Measurements from ENCODE around the gene HSPA14.

DNA sequence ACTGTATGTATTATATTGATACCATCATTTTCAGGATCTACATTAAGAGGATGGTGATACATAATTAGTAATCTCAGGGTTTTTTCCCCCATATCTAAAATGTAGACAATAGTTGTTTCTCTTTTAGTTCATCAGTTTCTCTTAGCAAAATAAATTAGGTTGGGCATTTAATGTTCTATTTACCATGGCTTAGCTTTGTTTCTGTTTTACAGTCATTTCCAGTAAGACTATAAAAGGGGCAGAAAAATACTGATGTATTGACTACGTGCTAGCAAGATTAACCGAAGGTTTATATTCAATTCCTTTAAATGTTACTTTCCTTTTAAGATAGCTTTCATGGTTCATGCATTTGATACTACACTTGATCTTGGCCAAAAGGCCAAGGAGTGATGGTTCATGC, 66.8 kb downstream of the HSPA14 start:
- TF ChIP-seq, protein P1, sequence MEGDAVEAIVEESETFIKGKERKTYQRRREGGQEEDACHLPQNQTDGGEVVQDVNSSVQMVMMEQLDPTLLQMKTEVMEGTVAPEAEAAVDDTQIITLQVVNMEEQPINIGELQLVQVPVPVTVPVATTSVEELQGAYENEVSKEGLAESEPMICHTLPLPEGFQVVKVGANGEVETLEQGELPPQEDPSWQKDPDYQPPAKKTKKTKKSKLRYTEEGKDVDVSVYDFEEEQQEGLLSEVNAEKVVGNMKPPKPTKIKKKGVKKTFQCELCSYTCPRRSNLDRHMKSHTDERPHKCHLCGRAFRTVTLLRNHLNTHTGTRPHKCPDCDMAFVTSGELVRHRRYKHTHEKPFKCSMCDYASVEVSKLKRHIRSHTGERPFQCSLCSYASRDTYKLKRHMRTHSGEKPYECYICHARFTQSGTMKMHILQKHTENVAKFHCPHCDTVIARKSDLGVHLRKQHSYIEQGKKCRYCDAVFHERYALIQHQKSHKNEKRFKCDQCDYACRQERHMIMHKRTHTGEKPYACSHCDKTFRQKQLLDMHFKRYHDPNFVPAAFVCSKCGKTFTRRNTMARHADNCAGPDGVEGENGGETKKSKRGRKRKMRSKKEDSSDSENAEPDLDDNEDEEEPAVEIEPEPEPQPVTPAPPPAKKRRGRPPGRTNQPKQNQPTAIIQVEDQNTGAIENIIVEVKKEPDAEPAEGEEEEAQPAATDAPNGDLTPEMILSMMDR (IDR thresholded peaks at IDR 0.05), result no peak
- TF ChIP-seq SIN3A (IDR thresholded peaks at IDR 0.05; ENCODE audit: borderline replicate concordance, insufficient read depth, low read depth, low read length) (no peak), POLR2AphosphoS5 (IDR thresholded peaks at IDR 0.05; ENCODE audit: low read depth, low read length) (no peak)
